Endothelial cell of umbilical vein (primary cell): ENCODE data around the gene SARS2. TPM values are rescaled to one million over a fixed set of nuclear protein-coding genes. Genes with fewer than 3 reads are reported as not detected.
"Not testable (repeated sequence)": the region's sequence is repeated elsewhere in the genome, so short reads cannot be mapped to it uniquely, and the experiment has no call there.

Experiments used
- BruUV-seq: library from RNA; stranded (reverse); fragments of 400-500 nt; replicated peaks from 2 replicates; lab custom pipeline; 2021; lab: Mats Ljungman, UMichigan
- CTCF ChIA-PET: fragments of 300-600, 350-600 bp; sonication (Branson Sonifier 250); formaldehyde crosslinking; loops from one replicate; lab custom pipeline; 2021; ENCODE audit warnings: antibody characterized with exemption, inconsistent platforms; lab: Charles Lee
- POLR2A ChIA-PET: fragments of 300-600, 350-600 bp; sonication (Branson Sonifier 250); formaldehyde crosslinking; loops from one replicate; lab custom pipeline; 2021; ENCODE audit warnings: antibody characterized with exemption, inconsistent platforms; lab: Charles Lee
- DNase-seq: peaks from one replicate; pipeline ENCODE4 v3.0.0-alpha.2; 2011; ENCODE audit warnings: low read depth, low spot score
- FAIRE-seq: peaks from 2 replicates; lab custom pipeline; 2011; peaks lifted over from hg19 to GRCh38; lab: Jason Lieb, UNC
- H2AFZ ChIP-seq: 2 replicates; pipeline ENCODE4 v1.6.0; 2012; ENCODE audit warnings: low read depth, low read length, control low read depth, inconsistent platforms
- H3K27ac ChIP-seq: 2 replicates; pipeline ENCODE4 v1.5.1; 2011; ENCODE audit warnings: low read depth, mild to moderate bottlenecking, control low read depth, low read length, moderate library complexity; ENCODE audit not compliant: insufficient read depth
- H3K27me3 ChIP-seq, 2 experiments: 2 replicates each; pipeline versions ENCODE4 v1.6.0 to v1.6.1; 2011; ENCODE audit warnings: low read length in 2 of 2, mixed read lengths in 1 of 2; ENCODE audit not compliant: control insufficient read depth in 2 of 2, insufficient read depth in 2 of 2
- H3K36me3 ChIP-seq, 2 experiments: 2 replicates in 1 of 2; 3 replicates in 1 of 2; pipeline ENCODE4 v1.5.1; 2011; ENCODE audit warnings: low read length in 2 of 2, mild to moderate bottlenecking in 1 of 2, moderate library complexity in 1 of 2; ENCODE audit not compliant: control insufficient read depth in 2 of 2, insufficient read depth in 2 of 2; ENCODE audit errors: extremely low read depth in 1 of 2
- H3K4me1 ChIP-seq: 3 replicates; pipeline ENCODE4 v1.5.1; 2011; ENCODE audit warnings: mild to moderate bottlenecking, low read length; ENCODE audit not compliant: control insufficient read depth, insufficient read depth; ENCODE audit errors: extremely low read depth
- H3K4me2 ChIP-seq: 2 replicates; pipeline ENCODE4 v1.6.1; 2011; ENCODE audit warnings: low read length, control low read depth, mixed read lengths; ENCODE audit not compliant: insufficient read depth
- H3K4me3 ChIP-seq, 3 experiments: fragments of 200-600 bp in 1 of 3; sonication (generic), shearing (Covaris generic) in 1 of 3; replicated peaks in 1 of 3; 2 replicates each; pipeline ENCODE4 v1.5.1; 2011 to 2016; ENCODE audit warnings: control low read depth in 3 of 3, low read length in 3 of 3, mild to moderate bottlenecking in 2 of 3, inconsistent platforms in 1 of 3, low read depth in 1 of 3, moderate library complexity in 1 of 3; ENCODE audit not compliant: insufficient read depth in 1 of 3
- H3K79me2 ChIP-seq: 2 replicates; pipeline ENCODE4 v1.6.0; 2012; ENCODE audit warnings: low read length, inconsistent platforms; ENCODE audit not compliant: control insufficient read depth, insufficient read depth
- H3K9ac ChIP-seq: replicated peaks from 2 replicates; pipeline ENCODE3; 2011; ENCODE audit warnings: low read length, control low read depth; ENCODE audit not compliant: insufficient read depth; ENCODE audit errors: extremely low read depth
- H3K9me1 ChIP-seq: replicated peaks from 3 replicates; pipeline ENCODE4 v1.6.0; 2011; ENCODE audit warnings: mild to moderate bottlenecking, low read length; ENCODE audit not compliant: control insufficient read depth, insufficient read depth; ENCODE audit errors: extremely low read depth
- H3K9me3 ChIP-seq: replicated peaks from 2 replicates; pipeline ENCODE4 v1.5.1; 2012; ENCODE audit warnings: low read length, inconsistent platforms; ENCODE audit not compliant: control insufficient read depth, insufficient read depth
- H4K20me1 ChIP-seq: replicated peaks from 2 replicates; pipeline ENCODE3; 2011; ENCODE audit warnings: mild to moderate bottlenecking, low read length; ENCODE audit not compliant: control insufficient read depth, insufficient read depth; ENCODE audit errors: extremely low read depth
- CTCF ChIP-seq, 2 donors: IDR thresholded peaks; 1 replicate in 1 of 2; 2 replicates in 1 of 2; pipeline ENCODE4 v1.5.1; 2011; ENCODE audit warnings: low read length in 2 of 2, mild to moderate bottlenecking in 2 of 2, moderate library complexity in 2 of 2, control low read depth in 1 of 2, inconsistent platforms in 1 of 2, low read depth in 1 of 2; ENCODE audit not compliant: insufficient read depth in 1 of 2; ENCODE audit errors: extremely low read depth in 1 of 2
- EZH2 ChIP-seq: IDR thresholded peaks from 2 replicates; pipeline ENCODE4 v1.6.1; 2012; ENCODE audit warnings: borderline replicate concordance, low read depth, mild to moderate bottlenecking, moderate library complexity, low read length, inconsistent platforms; ENCODE audit not compliant: severe bottlenecking
- FOS ChIP-seq: IDR thresholded peaks from 2 replicates; pipeline ENCODE4 v1.6.1; 2011; ENCODE audit warnings: mild to moderate bottlenecking, low read length, moderate library complexity, borderline replicate concordance; ENCODE audit not compliant: insufficient read depth
- GATA2 ChIP-seq: IDR thresholded peaks from 2 replicates; pipeline ENCODE4 v1.7.0; 2011; ENCODE audit warnings: low read depth, mild to moderate bottlenecking, moderate library complexity, mixed read lengths, low read length; ENCODE audit not compliant: insufficient read length, insufficient read depth
- JUN ChIP-seq: IDR thresholded peaks from 2 replicates; pipeline ENCODE4 v1.6.1; 2011; ENCODE audit warnings: borderline replicate concordance, low read depth; ENCODE audit not compliant: insufficient read length, insufficient read depth
- MAX ChIP-seq: IDR thresholded peaks from 2 replicates; pipeline ENCODE4 v1.6.1; 2011; ENCODE audit not compliant: insufficient read depth, insufficient read length
- MYC ChIP-seq: IDR thresholded peaks from one replicate; pipeline ENCODE4 v1.6.1; 2011; ENCODE audit warnings: mild to moderate bottlenecking, low read depth, low read length
- POLR2A ChIP-seq: IDR thresholded peaks from 2 replicates; pipeline ENCODE4 v1.6.1; 2012; ENCODE audit warnings: low read depth, mild to moderate bottlenecking, control low read depth, low read length
- POLR2AphosphoS5 ChIP-seq: IDR thresholded peaks from 2 replicates; pipeline ENCODE4 v1.6.1; 2012; ENCODE audit warnings: low read depth, mild to moderate bottlenecking, control low read depth, low read length, moderate library complexity; ENCODE audit not compliant: insufficient read depth
- dilution Hi-C: fragments of 300-500 bp; cut with MboI; formaldehyde crosslinking; loops from one replicate; pipeline ENCODE4 v1.15.0; 2019; ENCODE audit warnings: low sequenced_read_pairs; ENCODE audit not compliant: extremely low pct_ligation_motif_present
- intact Hi-C: fragments of 100-400 bp; cut with micrococcal nuclease; formaldehyde crosslinking; loops from one replicate; pipeline ENCODE4 v1.10.0; 2022
- polyA plus RNA-seq, 4 experiments: library from polyadenylated mRNA; depleted of rRNA in 3 of 4; stranded (reverse) in 3 of 4; unstranded in 1 of 4; fragments of >200 nt; gene quantifications; 2 replicates each; pipeline versions ENCODE4 v1.2.1 to v1.2.3, GENCODE V29; 2011 to 2012; ENCODE audit warnings: missing spikeins in 1 of 4
- total RNA-seq: library from RNA; stranded (reverse); gene quantifications from 2 replicates; pipeline ENCODE4 v1.2.3, GENCODE V29; 2021

Gene SARS2
- total and polyA plus RNA-seq, 2 donors (not counting 3 experiments of a cell fraction or from before 2014, with no cell fraction given) = 40.3 to 43.7 TPM

- Histone ChIP-seq H3K9me1 (no peaks in the 10 kb centered on the region), H3K27me3 (no peaks in the 10 kb centered on the region), H3K27ac (no peak overlapping the region), H3K4me3 (no peak overlapping the region), H4K20me1 (no peaks in the 10 kb centered on the region), H3K36me3 (peaks cover 0 to 5% of the 10 kb centered on the region in 2 experiments), H3K4me2 (no peak overlapping the region), H3K9ac (no peak overlapping the region), H3K4me1 (peaks cover 13% of the 10 kb centered on the region), H3K79me2 (no peaks in the 10 kb centered on the region), H3K9me3 (no peaks in the 10 kb centered on the region), H2AFZ (no peak overlapping the region)
- DNase-seq (no peak), FAIRE-seq (no peak)
- CTCF ChIA-PET = interaction anchor here (0.6 to 3.2 kb wide), 5 partner anchors 10 to 111 kb away, joined by 4 to 29 read pairs (median 5); partner anchors contain the start of genes NFKBIB and SIRT2
- POLR2A ChIA-PET = no interaction called here
- dilution Hi-C loops = no loop called here
- BruUV-seq = no TSS peak
- no peak for TF ChIP-seq POLR2AphosphoS5
- no peak for TF ChIP-seq CTCF (IDR thresholded peaks at IDR 0.05; ENCODE audit: extremely low read depth in 1 of 2, insufficient read depth in 1 of 2, low read depth in 1 of 2, low read length in 2 of 2)
- no peak for TF ChIP-seq MAX
- TF ChIP-seq MYC = no peak
- no peak for TF ChIP-seq POLR2A
- TF ChIP-seq JUN = no peak
- TF ChIP-seq FOS = no peak
- TF ChIP-seq GATA2 = no peak
- no peak for TF ChIP-seq EZH2
- intact Hi-C loops = no loop called here
Observed at GRCh38 chr19:38875656-38876395, 54.7 kb downstream of the SARS2 start.

GRCh38 chr19:38873400-38873799 is 57.2 kb downstream of the SARS2 start:
- ChIA-PET POLR2A (interaction anchor here (0.6 kb wide), 1 partner anchor 13 kb away, joined by 4 read pairs; no protein-coding TSS in a partner anchor), CTCF (interaction anchor here (1.1 to 3.4 kb wide), 5 partner anchors 10 to 239 kb away, joined by 3 to 29 read pairs (median 6); partner anchors contain the start of genes NFKBIB and SIRT2)
- H3K9ac ChIP-seq, FAIRE-seq, intact Hi-C loops, dilution Hi-C loops, H3K9me3 ChIP-seq, H3K36me3 ChIP-seq, H3K4me3 ChIP-seq, H3K79me2 ChIP-seq, DNase-seq, H4K20me1 ChIP-seq, BruUV-seq, H3K9me1 ChIP-seq, H2AFZ ChIP-seq, H3K27me3 ChIP-seq, H3K27ac ChIP-seq, H3K4me2 ChIP-seq: not testable (repeated sequence)
- H3K4me1 ChIP-seq = peaks cover 17% of the 10 kb centered on the region
